ENCODE data around the gene NEK6.

- TF ChIP-seq POLR2A (IDR thresholded peaks at IDR 0.05): no peak
- TF ChIP-seq CTCF (IDR thresholded peaks at IDR 0.05): no peak
These were observed 94.9 kb downstream of the NEK6 start for GRCh38 chr9:124352616-124353015.

Measured in testis (tissue), 2 donors.